Measurements from ENCODE around the gene ATP2C1. TPM values are rescaled to one million over a fixed set of nuclear protein-coding genes. Genes with fewer than 3 reads are reported as not detected.

Gene ATP2C1
- total and polyA plus RNA-seq, 2 donors (not counting 3 experiments of a cell fraction or from before 2014, with no cell fraction given): 50.1 to 73.3 TPM

- Histone ChIP-seq H3K4me3 (replicated peaks in 1 of 3; ENCODE audit: insufficient read depth in 1 of 3, low read depth in 1 of 3, low read length in 3 of 3) (no peak overlapping the region), H3K27me3 (ENCODE audit: control insufficient read depth in 2 of 2, insufficient read depth in 2 of 2, low read length in 2 of 2) (no peaks in the 10 kb centered on the region), H3K9me1 (replicated peaks; ENCODE audit: control insufficient read depth, extremely low read depth, insufficient read depth, low read length) (no peaks in the 10 kb centered on the region), H3K9ac (replicated peaks; ENCODE audit: extremely low read depth, insufficient read depth, low read length) (no peak overlapping the region), H4K20me1 (replicated peaks; ENCODE audit: control insufficient read depth, extremely low read depth, insufficient read depth, low read length) (peaks cover 3% of the 10 kb centered on the region), H3K36me3 (ENCODE audit: control insufficient read depth in 2 of 2, extremely low read depth in 1 of 2, insufficient read depth in 2 of 2, low read length in 2 of 2) (peaks cover 2 to 3% of the 10 kb centered on the region in 2 experiments), H3K4me1 (ENCODE audit: control insufficient read depth, extremely low read depth, insufficient read depth, low read length) (no peaks in the 10 kb centered on the region), H2AFZ (ENCODE audit: low read depth, low read length) (no peak overlapping the region), H3K27ac (ENCODE audit: insufficient read depth, low read depth, low read length) (no peak overlapping the region), H3K4me2 (ENCODE audit: insufficient read depth, low read length) (no peak overlapping the region), H3K79me2 (ENCODE audit: control insufficient read depth, insufficient read depth, low read length) (no peaks in the 10 kb centered on the region), H3K9me3 (replicated peaks; ENCODE audit: control insufficient read depth, insufficient read depth, low read length) (no peaks in the 10 kb centered on the region)
- POLR2A ChIA-PET: no interaction called here
- no peak for TF ChIP-seq EZH2 (IDR thresholded peaks at IDR 0.05; ENCODE audit: borderline replicate concordance, low read depth, low read length, severe bottlenecking)
- TF ChIP-seq MAX (IDR thresholded peaks at IDR 0.05; ENCODE audit: insufficient read depth, insufficient read length): no peak
- no TSS peak for BruUV-seq (replicated peaks)
- FAIRE-seq: no peak
- intact Hi-C loops (cut with micrococcal nuclease): no loop called here
- CTCF ChIA-PET: interaction anchor here (0.7 to 0.9 kb wide), 2 partner anchors 11 to 55 kb away, joined by 3 to 4 read pairs; no protein-coding TSS in a partner anchor
- dilution Hi-C loops (cut with MboI; ENCODE audit: extremely low pct_ligation_motif_present, low sequenced_read_pairs): no loop called here
- no peak for DNase-seq (ENCODE audit: low read depth, low spot score)
Measured at GRCh38 chr3:130948001-130948773, 54.3 kb downstream of the ATP2C1 start.

GRCh38 chr3:130948929-130949328 lies 55.0 kb downstream of the ATP2C1 start:
- FAIRE-seq: no peak
- ChIA-PET POLR2A (no interaction called here), CTCF (no interaction called here)
- no peak for TF ChIP-seq EZH2 (IDR thresholded peaks at IDR 0.05; ENCODE audit: borderline replicate concordance, low read depth, low read length, severe bottlenecking)
- no peak for TF ChIP-seq POLR2A (IDR thresholded peaks at IDR 0.05; ENCODE audit: low read depth, low read length)
- Histone ChIP-seq H3K79me2 (ENCODE audit: control insufficient read depth, insufficient read depth, low read length) (no peaks in the 10 kb centered on the region), H3K27me3 (ENCODE audit: control insufficient read depth in 2 of 2, insufficient read depth in 2 of 2, low read length in 2 of 2) (no peaks in the 10 kb centered on the region), H3K27ac (ENCODE audit: insufficient read depth, low read depth, low read length) (no peak overlapping the region), H3K4me2 (ENCODE audit: insufficient read depth, low read length) (no peak overlapping the region), H3K9ac (replicated peaks; ENCODE audit: extremely low read depth, insufficient read depth, low read length) (no peak overlapping the region), H3K9me3 (replicated peaks; ENCODE audit: control insufficient read depth, insufficient read depth, low read length) (no peaks in the 10 kb centered on the region), H3K9me1 (replicated peaks; ENCODE audit: control insufficient read depth, extremely low read depth, insufficient read depth, low read length) (no peaks in the 10 kb centered on the region), H3K36me3 (ENCODE audit: control insufficient read depth in 2 of 2, extremely low read depth in 1 of 2, insufficient read depth in 2 of 2, low read length in 2 of 2) (peaks cover 2 to 6% of the 10 kb centered on the region in 2 experiments), H3K4me3 (replicated peaks in 1 of 3; ENCODE audit: insufficient read depth in 1 of 3, low read depth in 1 of 3, low read length in 3 of 3) (no peak overlapping the region), H2AFZ (ENCODE audit: low read depth, low read length) (no peak overlapping the region), H3K4me1 (ENCODE audit: control insufficient read depth, extremely low read depth, insufficient read depth, low read length) (no peaks in the 10 kb centered on the region), H4K20me1 (replicated peaks; ENCODE audit: control insufficient read depth, extremely low read depth, insufficient read depth, low read length) (peaks cover 3% of the 10 kb centered on the region)
- BruUV-seq (replicated peaks): no TSS peak
- DNase-seq (ENCODE audit: low read depth, low spot score): no peak
- dilution Hi-C loops (cut with MboI; ENCODE audit: extremely low pct_ligation_motif_present, low sequenced_read_pairs): no loop called here
- intact Hi-C loops (cut with micrococcal nuclease): no loop called here

Measured in endothelial cell of umbilical vein (primary cell).